Mammary epithelial cell (primary cell): ENCODE measurements around the gene PRR14L.

Experiments used
- CTCF ChIP-seq, 2 donors: IDR thresholded peaks in 1 of 2; conservative IDR thresholded peaks in 1 of 2; 2 replicates each; pipeline ENCODE4 v1.5.1; 2011 to 2012; ENCODE audit warnings: inconsistent platforms in 2 of 2, low read length in 2 of 2, mild to moderate bottlenecking in 2 of 2, control low read depth in 1 of 2, low read depth in 1 of 2; ENCODE audit not compliant: insufficient read depth in 1 of 2; ENCODE audit errors: extremely low read depth in 1 of 2
- EZH2 ChIP-seq: IDR thresholded peaks from 2 replicates; pipeline ENCODE4 v1.6.1; 2012; ENCODE audit warnings: low read length, inconsistent platforms, borderline replicate concordance

- TF ChIP-seq CTCF (conservative IDR thresholded peaks at IDR 0.05 in 1 of 2, IDR thresholded peaks at IDR 0.05 in 1 of 2; ENCODE audit: extremely low read depth in 1 of 2, insufficient read depth in 1 of 2, low read depth in 1 of 2, low read length in 2 of 2) (no peak), EZH2 (no peak)
These were observed 3.2 kb upstream of the PRR14L start for GRCh38 chr22:31753005-31753633.
